Activated CD4-positive, CD25-positive, alpha-beta regulatory T cell (primary cell): Measurements from ENCODE around the gene ULBP3.
"Not testable (repeated sequence)": the region's sequence is repeated elsewhere in the genome, so short reads cannot be mapped to it uniquely, and the experiment has no call there.

Experiments
- DNase-seq, 4 experiments: peaks; one replicate each; lab custom pipeline; 2025; lab: John Stamatoyannopoulos, UW

The ULBP3 gene

GRCh38 chr6:150076196-150076893, 7.4 kb upstream of the ULBP3 start:
- DNase-seq = no peak

GRCh38 chr6:150075034-150075421, 6.1 kb upstream of the ULBP3 start:
- no peak for DNase-seq

- not testable (repeated sequence) for DNase-seq
These were observed 5.6 kb upstream of the ULBP3 start for GRCh38 chr6:150074396-150075033.

- peak in 1 of 4 experiments; percentile 7 for DNase-seq
These were observed 3.3 kb upstream of the ULBP3 start for GRCh38 chr6:150072201-150072600.

- DNase-seq = no peak
These were observed 1.4 kb upstream of the ULBP3 start for GRCh38 chr6:150070236-150070818.

GRCh38 chr6:150069706-150070105, 785 bp upstream of the ULBP3 start:
- DNase-seq = no peak

- no peak for DNase-seq
These were observed 770 bp downstream of the ULBP3 start for GRCh38 chr6:150068151-150068550.

- DNase-seq = no peak
These were observed 3.8 kb downstream of the ULBP3 start for GRCh38 chr6:150065083-150065482.

- DNase-seq = no peak
These were observed 5.3 kb downstream of the ULBP3 start for GRCh38 chr6:150063640-150064039.

GRCh38 chr6:150059973-150060372, 8.9 kb downstream of the ULBP3 start:
- not testable (repeated sequence) for DNase-seq

GRCh38 chr6:150058986-150059385, 9.9 kb downstream of the ULBP3 start:
- no peak for DNase-seq

GRCh38 chr6:150058231-150058792, 10.6 kb downstream of the ULBP3 start:
- DNase-seq = no peak

GRCh38 chr6:150057501-150057951, 11.4 kb downstream of the ULBP3 start:
- DNase-seq = no peak

GRCh38 chr6:150056916-150057315, 12.0 kb downstream of the ULBP3 start:
- DNase-seq = no peak

GRCh38 chr6:150056156-150056555, 12.8 kb downstream of the ULBP3 start:
- DNase-seq = no peak

- DNase-seq = no peak
These were observed 13.8 kb downstream of the ULBP3 start for GRCh38 chr6:150055131-150055530.

- no peak for DNase-seq
These were observed 15.5 kb downstream of the ULBP3 start for GRCh38 chr6:150053450-150053849.

GRCh38 chr6:150050846-150051245, 18.1 kb downstream of the ULBP3 start:
- no peak for DNase-seq

- DNase-seq = no peak
These were observed 20.8 kb downstream of the ULBP3 start for GRCh38 chr6:150048099-150048498.

- DNase-seq = no peak
These were observed 22.0 kb downstream of the ULBP3 start for GRCh38 chr6:150046943-150047342.

GRCh38 chr6:150044621-150045145, 24.2 kb downstream of the ULBP3 start:
- DNase-seq = no peak

GRCh38 chr6:150043501-150044412, 25.2 kb downstream of the ULBP3 start:
- no peak for DNase-seq
